Retinal pigment epithelial cell (primary cell): ENCODE results near the gene MYBBP1A.

Source experiments
- DNase-seq: peaks from one replicate; pipeline ENCODE4 v3.0.0-alpha.2; 2010; ENCODE audit warnings: low read depth
- H3K4me3 ChIP-seq: 2 replicates; pipeline ENCODE4 v1.5.1; 2011; ENCODE audit warnings: mild to moderate bottlenecking, low read length, control low read depth, moderate library complexity
- CTCF ChIP-seq: conservative IDR thresholded peaks from 2 replicates; pipeline ENCODE4 v1.5.1; 2011; ENCODE audit warnings: low read depth, low read length, control low read depth, inconsistent platforms

The MYBBP1A gene

GRCh38 chr17:4522661-4523060 lies 32.5 kb downstream of the MYBBP1A start:
- no peak for TF ChIP-seq CTCF
- no peak for DNase-seq
- H3K4me3 ChIP-seq = no peak overlapping the region

GRCh38 chr17:4520894-4521600 lies 34.1 kb downstream of the MYBBP1A start:
- no peak for TF ChIP-seq CTCF

GRCh38 chr17:4520060-4520893 lies 34.9 kb downstream of the MYBBP1A start:
- no peak for TF ChIP-seq CTCF

More at GRCh38 chr17:4520894-4521600, 34.1 kb downstream of the MYBBP1A start:
- no peak overlapping the region for H3K4me3 ChIP-seq
- peak; percentile 79 for DNase-seq

GRCh38 chr17:4519361-4519788 lies 35.8 kb downstream of the MYBBP1A start:
- DNase-seq = no peak
- no peak for TF ChIP-seq CTCF
- no peak overlapping the region for H3K4me3 ChIP-seq

More at GRCh38 chr17:4520060-4520893, 34.9 kb downstream of the MYBBP1A start:
- no peak for DNase-seq
- H3K4me3 ChIP-seq = no peak overlapping the region

GRCh38 chr17:4518901-4519300 lies 36.3 kb downstream of the MYBBP1A start:
- H3K4me3 ChIP-seq = no peak overlapping the region
- TF ChIP-seq CTCF = no peak
- no peak for DNase-seq

GRCh38 chr17:4516735-4517134 lies 38.4 kb downstream of the MYBBP1A start:
- no peak for DNase-seq
- no peak overlapping the region for H3K4me3 ChIP-seq
- no peak for TF ChIP-seq CTCF
